Hepatocyte (in vitro differentiated cells): ENCODE results near the gene HOXB4. TPM values are rescaled to one million over a fixed set of nuclear protein-coding genes. Genes with fewer than 3 reads are reported as not detected.

Experiments
- DNase-seq: peaks from one replicate; pipeline ENCODE4 v3.0.0-alpha.2; 2016; ENCODE audit warnings: low spot score
- H2AFZ ChIP-seq: fragments of 200-600 bp; sonication (generic); 2 replicates; pipeline ENCODE4 v1.6.0; 2016; ENCODE audit warnings: antibody characterized with exemption, mild to moderate bottlenecking
- H3K27ac ChIP-seq: fragments of 200-600 bp; sonication (generic); 2 replicates; pipeline ENCODE4 v1.5.1; 2016; ENCODE audit warnings: mild to moderate bottlenecking
- H3K27me3 ChIP-seq: fragments of 200-600 bp; sonication (generic); 2 replicates; pipeline ENCODE4 v1.6.1; 2016
- H3K36me3 ChIP-seq: fragments of 200-600 bp; sonication (generic); replicated peaks from 2 replicates; pipeline ENCODE4 v1.5.1; 2016; ENCODE audit warnings: low read depth; ENCODE audit not compliant: insufficient read depth
- H3K4me1 ChIP-seq: fragments of 200-600 bp; sonication (generic); 2 replicates; pipeline ENCODE4 v1.5.1; 2016; ENCODE audit warnings: mild to moderate bottlenecking, moderate library complexity; ENCODE audit not compliant: insufficient read depth
- H3K4me2 ChIP-seq: fragments of 200-600 bp; sonication (generic); 2 replicates; pipeline ENCODE4 v1.6.0; 2016
- H3K4me3 ChIP-seq: fragments of 200-600 bp; sonication (generic); 2 replicates; pipeline ENCODE4 v1.5.1; 2016; ENCODE audit warnings: mild to moderate bottlenecking
- H3K79me2 ChIP-seq: fragments of 200-600 bp; sonication (generic); 2 replicates; pipeline ENCODE4 v1.6.0; 2017; ENCODE audit warnings: mild to moderate bottlenecking
- H3K9me2 ChIP-seq: fragments of 200-600 bp; sonication (generic); replicated peaks from 2 replicates; pipeline ENCODE4 v1.6.0; 2017; ENCODE audit warnings: mild to moderate bottlenecking; ENCODE audit not compliant: insufficient read depth
- H3K9me3 ChIP-seq: fragments of 200-600 bp; sonication (generic); 2 replicates; pipeline ENCODE4 v1.5.1; 2016; ENCODE audit warnings: low read depth, mild to moderate bottlenecking
- H4K20me1 ChIP-seq: fragments of 200-600 bp; sonication (generic); 2 replicates; pipeline ENCODE4 v1.6.0; 2016; ENCODE audit warnings: mild to moderate bottlenecking; ENCODE audit not compliant: insufficient read depth, poor library complexity, severe bottlenecking
- EZH2 ChIP-seq: fragments of 200-600 bp; sonication (generic); IDR thresholded peaks from 2 replicates; pipeline ENCODE4 v1.6.1; 2016; ENCODE audit warnings: antibody characterized with exemption, mild to moderate bottlenecking, borderline replicate concordance
- EZH2phosphoT487 ChIP-seq: fragments of 200-600 bp; sonication (generic); IDR thresholded peaks from one replicate; pipeline ENCODE4 v1.6.1; 2018; ENCODE audit warnings: antibody characterized with exemption, mild to moderate bottlenecking, low read depth, moderate library complexity; ENCODE audit not compliant: unreplicated experiment, severe bottlenecking
- WGBS: methylation state at CpG from one replicate; pipeline ENCODE4 v1.1.6; 2016; ENCODE audit warnings: low lambda C conversion rate; ENCODE audit errors: missing lambda C conversion rate; 5-methylcytosine and 5-hydroxymethylcytosine counted together
- polyA plus RNA-seq: library from polyadenylated mRNA; unstranded; fragments of >200 nt; fragmentation: Nextera tagmentation; extraction: Ambion mirVana; gene quantifications from 2 replicates; pipeline ENCODE4 v1.2.1, GENCODE V29; 2016
- total RNA-seq: library from RNA; depleted of rRNA; stranded (reverse); fragments of >200 nt; gene quantifications from 2 replicates; pipeline ENCODE4 v1.2.3, GENCODE V29; 2014
- TF ChIP-seq, protein P1 (sequence below): fragments of 200-600 bp; sonication (generic); IDR thresholded peaks from 2 replicates; pipeline ENCODE4 v1.5.1; 2016; ENCODE audit warnings: antibody characterized with exemption, mild to moderate bottlenecking; ENCODE audit not compliant: poor library complexity

The HOXB4 gene
- total and polyA plus RNA-seq, 2 experiments from 2014 or later = 1.8 to 2.2 TPM

DNA sequence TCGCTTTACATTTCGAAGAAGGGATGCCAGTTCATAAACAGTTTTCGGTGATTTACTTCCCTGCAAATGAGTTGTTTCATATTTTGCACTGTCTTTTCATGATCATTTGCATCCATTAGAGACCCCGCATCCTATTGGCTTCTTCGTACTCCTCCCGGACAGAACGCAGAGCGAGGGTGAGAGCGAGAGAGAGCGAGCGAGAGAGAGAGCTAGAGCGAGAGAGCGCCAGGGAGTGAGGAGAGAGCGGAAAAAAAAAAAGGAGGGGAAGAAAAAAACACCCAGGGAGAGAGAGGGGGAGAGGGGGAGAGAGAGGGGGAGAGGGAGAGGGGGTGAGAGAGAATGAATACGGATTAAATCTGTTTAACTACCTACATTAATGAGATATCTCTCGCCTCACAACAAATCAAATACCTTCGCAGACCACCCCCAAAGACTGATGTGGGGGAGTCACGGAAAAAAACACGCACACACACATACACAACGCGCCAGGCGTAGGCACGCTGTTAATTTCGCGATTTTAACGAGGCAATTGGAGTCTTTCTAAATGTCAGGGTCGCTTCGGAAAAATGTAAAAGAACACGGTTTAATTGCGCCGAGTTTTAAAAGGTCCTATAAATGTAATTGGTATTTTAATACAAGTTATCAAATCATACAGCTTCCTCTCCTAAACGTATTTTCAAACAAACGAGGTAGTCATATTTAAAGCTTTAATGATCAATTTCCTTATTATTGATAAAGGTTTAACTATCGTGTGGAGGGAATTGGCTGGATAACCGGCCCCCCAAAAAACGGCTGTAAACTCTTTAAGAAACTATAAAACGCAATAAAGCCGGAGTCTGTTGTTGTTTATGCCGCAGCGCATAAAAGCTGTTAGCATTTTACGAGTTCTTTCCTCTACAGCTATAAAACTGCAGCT, 37.2 kb upstream of the HOXB4 start, which contains the start of gene HOXB8:
HOXB8 (minus strand) TSS at position 246 of the 916 bp plus-strand sequence. CDS start 588 bp downstream, outside the sequence.
- no peaks in the 10 kb centered on the region for H3K9me2 ChIP-seq
- H3K27ac ChIP-seq = no peak within 1 kb of the TSS
- TF ChIP-seq EZH2 (peak; percentile 72), EZH2phosphoT487 (no peak)
- TF ChIP-seq, protein P1, sequence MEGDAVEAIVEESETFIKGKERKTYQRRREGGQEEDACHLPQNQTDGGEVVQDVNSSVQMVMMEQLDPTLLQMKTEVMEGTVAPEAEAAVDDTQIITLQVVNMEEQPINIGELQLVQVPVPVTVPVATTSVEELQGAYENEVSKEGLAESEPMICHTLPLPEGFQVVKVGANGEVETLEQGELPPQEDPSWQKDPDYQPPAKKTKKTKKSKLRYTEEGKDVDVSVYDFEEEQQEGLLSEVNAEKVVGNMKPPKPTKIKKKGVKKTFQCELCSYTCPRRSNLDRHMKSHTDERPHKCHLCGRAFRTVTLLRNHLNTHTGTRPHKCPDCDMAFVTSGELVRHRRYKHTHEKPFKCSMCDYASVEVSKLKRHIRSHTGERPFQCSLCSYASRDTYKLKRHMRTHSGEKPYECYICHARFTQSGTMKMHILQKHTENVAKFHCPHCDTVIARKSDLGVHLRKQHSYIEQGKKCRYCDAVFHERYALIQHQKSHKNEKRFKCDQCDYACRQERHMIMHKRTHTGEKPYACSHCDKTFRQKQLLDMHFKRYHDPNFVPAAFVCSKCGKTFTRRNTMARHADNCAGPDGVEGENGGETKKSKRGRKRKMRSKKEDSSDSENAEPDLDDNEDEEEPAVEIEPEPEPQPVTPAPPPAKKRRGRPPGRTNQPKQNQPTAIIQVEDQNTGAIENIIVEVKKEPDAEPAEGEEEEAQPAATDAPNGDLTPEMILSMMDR = no peak
- WGBS = 9% methylated on average over 40 of the region's 41 CpGs
- no peak within 1 kb of the TSS for H3K4me3 ChIP-seq
- peak within 1 kb of the TSS; percentile 78 for H3K4me2 ChIP-seq
- H2AFZ ChIP-seq = peak within 1 kb of the TSS; percentile 20
- no peak for DNase-seq
- no peaks in the 10 kb centered on the region for H3K9me3 ChIP-seq
- H4K20me1 ChIP-seq = no peaks in the 10 kb centered on the region
- peaks cover 94% of the 10 kb centered on the region for H3K27me3 ChIP-seq
- no peaks in the 10 kb centered on the region for H3K79me2 ChIP-seq
- no peaks in the 10 kb centered on the region for H3K36me3 ChIP-seq
- peaks cover 6% of the 10 kb centered on the region for H3K4me1 ChIP-seq

DNA sequence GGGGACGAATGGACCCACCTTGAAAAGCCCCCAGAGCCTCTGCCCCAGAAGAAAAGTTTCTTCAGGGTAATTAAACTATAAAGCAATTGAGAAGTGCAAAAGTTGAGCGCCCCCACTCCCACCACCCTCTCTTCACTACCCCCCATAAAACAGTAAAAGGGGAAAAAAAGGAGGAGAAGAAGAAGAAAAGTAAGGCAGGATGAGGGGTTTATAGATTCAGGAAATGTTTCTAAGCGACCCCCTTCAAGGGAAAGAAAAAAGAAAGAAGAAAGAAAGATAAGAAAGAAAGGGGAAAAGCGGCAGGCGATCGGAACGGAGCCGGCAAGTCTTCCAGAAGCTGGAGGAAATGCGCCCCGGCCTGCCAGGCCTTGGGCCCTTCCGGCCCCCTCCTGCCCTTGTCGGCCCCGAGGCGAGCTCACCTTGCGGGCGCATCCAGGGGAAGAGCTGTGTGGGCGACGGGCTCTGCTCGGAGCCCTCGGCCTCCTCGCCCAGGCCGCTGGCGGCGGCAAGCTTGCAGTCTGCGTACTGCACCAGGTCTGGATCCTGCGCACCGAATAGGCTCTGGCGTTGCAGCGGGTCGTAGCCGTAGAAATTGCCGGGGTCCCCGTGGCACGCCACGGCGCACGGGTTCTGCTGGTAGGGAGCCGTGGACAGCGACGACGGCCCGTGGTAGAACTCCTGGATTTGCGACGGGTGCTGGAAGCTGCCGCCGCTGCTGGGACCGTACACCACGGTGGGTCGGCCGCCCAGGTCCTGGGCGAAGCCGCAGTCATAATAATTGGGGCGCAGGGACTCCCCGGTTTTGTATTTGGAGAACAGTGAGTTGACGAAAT, 35.9 kb upstream of the HOXB4 start:
- Histone ChIP-seq H3K4me3 (peak overlapping the region; percentile 0), H3K27me3 (peaks cover 95% of the 10 kb centered on the region), H3K4me1 (no peaks in the 10 kb centered on the region), H2AFZ (peak overlapping the region; percentile 20), H3K4me2 (peak overlapping the region; percentile 78), H3K9me2 (no peaks in the 10 kb centered on the region), H4K20me1 (no peaks in the 10 kb centered on the region), H3K36me3 (no peaks in the 10 kb centered on the region), H3K27ac (no peak overlapping the region), H3K79me2 (no peaks in the 10 kb centered on the region), H3K9me3 (no peaks in the 10 kb centered on the region)
- DNase-seq = no peak
- 5% methylated on average over 53 of the region's 55 CpGs for WGBS
- TF ChIP-seq EZH2 (peak; percentile 99), EZH2phosphoT487 (peak; percentile 90)
- TF ChIP-seq, protein P1 = no peak

DNA sequence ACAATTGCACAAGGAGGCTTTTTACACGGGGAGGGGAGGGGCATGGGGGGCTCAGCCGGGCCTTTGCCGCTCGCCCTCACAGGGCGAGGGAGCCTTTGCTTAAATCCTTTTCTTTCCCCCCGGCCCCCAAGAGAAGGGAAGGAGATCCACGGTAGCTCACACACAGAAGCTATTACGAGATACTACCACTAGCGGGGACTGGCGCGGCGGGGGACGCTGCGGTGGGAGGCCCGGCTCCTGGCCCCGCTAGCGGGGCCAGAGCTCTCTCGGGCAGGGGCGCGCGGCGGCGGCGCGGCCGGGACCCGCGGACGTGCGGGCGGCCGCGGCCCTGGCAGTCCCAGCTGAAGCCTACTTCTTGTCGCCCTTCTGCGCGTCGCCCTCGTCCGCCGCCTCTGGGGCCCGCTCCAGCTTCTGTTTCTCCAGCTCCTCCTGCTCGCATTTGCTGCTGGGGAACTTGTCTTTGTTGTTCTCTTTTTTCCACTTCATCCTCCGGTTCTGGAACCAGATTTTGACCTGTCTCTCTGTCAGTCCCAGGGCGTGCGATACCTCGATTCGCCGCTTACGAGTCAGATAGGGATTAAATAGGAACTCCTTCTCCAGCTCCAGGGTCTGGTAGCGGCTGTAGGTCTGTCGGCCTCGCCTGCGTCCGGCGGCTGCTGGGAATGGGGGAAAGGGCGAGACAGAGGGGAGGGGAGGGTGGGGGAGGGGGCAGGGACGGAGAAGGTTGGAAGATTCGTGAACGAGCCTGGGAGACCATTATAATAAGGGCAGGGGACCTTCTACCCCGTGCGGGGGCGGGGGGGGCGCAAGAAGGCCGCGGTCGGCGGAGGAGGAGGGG, 34.9 kb upstream of the HOXB4 start:
- Histone ChIP-seq H3K9me3 (no peaks in the 10 kb centered on the region), H4K20me1 (no peaks in the 10 kb centered on the region), H3K4me1 (no peaks in the 10 kb centered on the region), H3K4me3 (peak overlapping the region; percentile 1), H3K36me3 (no peaks in the 10 kb centered on the region), H3K27me3 (peaks cover 96% of the 10 kb centered on the region), H2AFZ (peak overlapping the region; percentile 20), H3K9me2 (no peaks in the 10 kb centered on the region), H3K27ac (peak overlapping the region; percentile 77), H3K79me2 (no peaks in the 10 kb centered on the region), H3K4me2 (peak overlapping the region; percentile 78)
- peak; percentile 93 for TF ChIP-seq EZH2phosphoT487
- TF ChIP-seq, protein P1 = no peak
- DNase-seq = peak; percentile 61
- WGBS = 2% methylated on average over 60 of the region's 67 CpGs
